ENCODE data around the gene BTAF1. TPM values are rescaled to one million over a fixed set of nuclear protein-coding genes. Genes with fewer than 3 reads are reported as not detected.

The BTAF1 gene
- total and polyA plus RNA-seq, 7 donors = 4.5 to 14.7 (median 9.8) TPM

GRCh38 chr10:91977491-91977890 lies 53.9 kb downstream of the BTAF1 start:
- no peak for TF ChIP-seq CTCF (IDR thresholded peaks at IDR 0.05)
- Histone ChIP-seq H3K27ac (no peak overlapping the region), H3K36me3 (ENCODE audit: insufficient read depth in 1 of 2, low read depth in 1 of 2) (peaks cover 0 to 54% of the 10 kb centered on the region in 2 donors), H3K4me3 (no peak overlapping the region), H3K9me3 (no peaks in the 10 kb centered on the region), H3K4me1 (no peaks in the 10 kb centered on the region), H3K27me3 (ENCODE audit: insufficient read depth in 3 of 3, low read length in 2 of 3) (no peaks in the 10 kb centered on the region)
- no peak for DNase-seq
- intact Hi-C loops (cut with DNase I) = no loop called here
- ATAC-seq = no peak
- WGBS, 3 donors = 76 to 85% (median 83%) methylated on average over 2 of the region's 2 CpGs

- H3K4me1 ChIP-seq = no peaks in the 10 kb centered on the region
- no peak for ATAC-seq
- H3K27ac ChIP-seq = no peak overlapping the region
- H3K4me3 ChIP-seq = no peak overlapping the region
- peaks cover 0 to 56% of the 10 kb centered on the region in 2 donors for H3K36me3 ChIP-seq (ENCODE audit: insufficient read depth in 1 of 2, low read depth in 1 of 2)
- TF ChIP-seq CTCF (IDR thresholded peaks at IDR 0.05) = no peak
- 96 to 100% (median 100%) methylated on average over 1 of the region's 1 CpG for WGBS, 3 donors
- no peak for DNase-seq
- no peaks in the 10 kb centered on the region for H3K9me3 ChIP-seq
- intact Hi-C loops (cut with DNase I) = no loop called here
- H3K27me3 ChIP-seq (ENCODE audit: insufficient read depth in 3 of 3, low read length in 2 of 3) = no peaks in the 10 kb centered on the region
Observed at GRCh38 chr10:91978585-91978984, 55.0 kb downstream of the BTAF1 start.

GRCh38 chr10:91980319-91980718 lies 56.7 kb downstream of the BTAF1 start:
- intact Hi-C loops (cut with DNase I) = loop anchor here in 1 of 2 donors (10.0 kb wide), 1 partner anchor 146 kb away; no protein-coding TSS in a partner anchor
- Histone ChIP-seq H3K4me1 (no peaks in the 10 kb centered on the region), H3K9me3 (no peaks in the 10 kb centered on the region), H3K4me3 (no peak overlapping the region), H3K27ac (no peak overlapping the region), H3K36me3 (ENCODE audit: insufficient read depth in 1 of 2, low read depth in 1 of 2) (peaks cover 0 to 71% of the 10 kb centered on the region in 2 donors), H3K27me3 (ENCODE audit: insufficient read depth in 3 of 3, low read length in 2 of 3) (no peaks in the 10 kb centered on the region)
- DNase-seq (no peak), ATAC-seq (no peak)
- 56 to 67% (median 57%) methylated on average over 1 of the region's 1 CpG for WGBS, 3 donors
- no peak for TF ChIP-seq CTCF (IDR thresholded peaks at IDR 0.05)

GRCh38 chr10:91983416-91983815 lies 59.8 kb downstream of the BTAF1 start:
- no peak for TF ChIP-seq CTCF (IDR thresholded peaks at IDR 0.05)
- no peaks in the 10 kb centered on the region for H3K4me1 ChIP-seq
- H3K36me3 ChIP-seq (ENCODE audit: insufficient read depth in 1 of 2, low read depth in 1 of 2) = peaks cover 0 to 68% of the 10 kb centered on the region in 2 donors
- no peaks in the 10 kb centered on the region for H3K9me3 ChIP-seq
- no peak overlapping the region for H3K4me3 ChIP-seq
- DNase-seq = no peak
- intact Hi-C loops (cut with DNase I) = loop anchor here in 1 of 2 donors (10.0 kb wide), 1 partner anchor 149 kb away; no protein-coding TSS in a partner anchor
- ATAC-seq = no peak
- no peak overlapping the region for H3K27ac ChIP-seq
- no peaks in the 10 kb centered on the region for H3K27me3 ChIP-seq (ENCODE audit: insufficient read depth in 3 of 3, low read length in 2 of 3)

- no peak for DNase-seq
- WGBS, 3 donors = 95 to 98% (median 96%) methylated on average over 8 of the region's 8 CpGs
- Histone ChIP-seq H3K27me3 (ENCODE audit: insufficient read depth in 3 of 3, low read length in 2 of 3) (no peaks in the 10 kb centered on the region), H3K4me1 (no peaks in the 10 kb centered on the region), H3K4me3 (no peak overlapping the region), H3K9me3 (no peaks in the 10 kb centered on the region), H3K36me3 (ENCODE audit: insufficient read depth in 1 of 2, low read depth in 1 of 2) (peaks cover 5 to 86% of the 10 kb centered on the region in 2 donors), H3K27ac (no peak overlapping the region)
- no peak for TF ChIP-seq CTCF (IDR thresholded peaks at IDR 0.05)
- ATAC-seq = no peak
- intact Hi-C loops (cut with DNase I) = loop anchor here in 1 of 2 donors (10.0 kb wide), 1 partner anchor 153 kb away; no protein-coding TSS in a partner anchor
Observed at GRCh38 chr10:91987397-91988037, 63.9 kb downstream of the BTAF1 start.
